ENCODE measurements around the gene PGBD2. TPM values are rescaled to one million over a fixed set of nuclear protein-coding genes. Genes with fewer than 3 reads are reported as not detected.
"Not testable (repeated sequence)": the region's sequence is repeated elsewhere in the genome, so short reads cannot be mapped to it uniquely, and the experiment has no call there.

The PGBD2 gene
- total RNA-seq, 1 donor from 2014 or later, result 7.9 TPM

GRCh38 chr1:248873993-248874533 is 32.0 kb upstream of the PGBD2 start:
- Mint-ChIP-seq H3K27ac (ENCODE audit: unreplicated experiment) (peak overlapping the region; percentile 97), H3K4me1 (ENCODE audit: unreplicated experiment) (peaks cover 5% of the 10 kb centered on the region), H3K9me3 (ENCODE audit: unreplicated experiment) (no peaks in the 10 kb centered on the region), H3K4me3 (ENCODE audit: unreplicated experiment) (peak overlapping the region; percentile 96), H3K27me3 (ENCODE audit: unreplicated experiment) (peaks cover 14% of the 10 kb centered on the region), H3K36me3 (ENCODE audit: low read depth, unreplicated experiment) (peaks cover 11% of the 10 kb centered on the region)
- peak; percentile 79 for DNase-seq (ENCODE audit: low spot score)
- no peak for TF ChIP-seq CTCF (IDR thresholded peaks at IDR 0.05; ENCODE audit: unreplicated experiment)

GRCh38 chr1:248881261-248881660 is 24.8 kb upstream of the PGBD2 start:
- no peak overlapping the region for H3K4me3 Mint-ChIP-seq (ENCODE audit: unreplicated experiment)
- H3K4me1 Mint-ChIP-seq (ENCODE audit: unreplicated experiment), result peaks cover 17% of the 10 kb centered on the region
- DNase-seq (ENCODE audit: low spot score), result no peak
- H3K9me3 Mint-ChIP-seq (ENCODE audit: unreplicated experiment), result no peaks in the 10 kb centered on the region
- H3K27me3 Mint-ChIP-seq (ENCODE audit: unreplicated experiment), result no peaks in the 10 kb centered on the region
- no peak overlapping the region for H3K27ac Mint-ChIP-seq (ENCODE audit: unreplicated experiment)
- TF ChIP-seq CTCF (IDR thresholded peaks at IDR 0.05; ENCODE audit: unreplicated experiment), result no peak
- H3K36me3 Mint-ChIP-seq (ENCODE audit: low read depth, unreplicated experiment), result no peaks in the 10 kb centered on the region

GRCh38 chr1:248882427-248882826 is 23.6 kb upstream of the PGBD2 start:
- not testable (repeated sequence) for H3K27me3 Mint-ChIP-seq (ENCODE audit: unreplicated experiment); H3K36me3 Mint-ChIP-seq (ENCODE audit: low read depth, unreplicated experiment); H3K4me3 Mint-ChIP-seq (ENCODE audit: unreplicated experiment); H3K27ac Mint-ChIP-seq (ENCODE audit: unreplicated experiment); H3K9me3 Mint-ChIP-seq (ENCODE audit: unreplicated experiment); DNase-seq (ENCODE audit: low spot score)
- peaks cover 22% of the 10 kb centered on the region for H3K4me1 Mint-ChIP-seq (ENCODE audit: unreplicated experiment)

- H3K27ac Mint-ChIP-seq (ENCODE audit: unreplicated experiment), result no peak overlapping the region
- peak; percentile 27 for TF ChIP-seq CTCF (IDR thresholded peaks at IDR 0.05; ENCODE audit: unreplicated experiment)
- H3K36me3 Mint-ChIP-seq (ENCODE audit: low read depth, unreplicated experiment), result no peaks in the 10 kb centered on the region
- no peak overlapping the region for H3K4me3 Mint-ChIP-seq (ENCODE audit: unreplicated experiment)
- H3K9me3 Mint-ChIP-seq (ENCODE audit: unreplicated experiment), result no peaks in the 10 kb centered on the region
- peaks cover 3% of the 10 kb centered on the region for H3K27me3 Mint-ChIP-seq (ENCODE audit: unreplicated experiment)
- peaks cover 27% of the 10 kb centered on the region for H3K4me1 Mint-ChIP-seq (ENCODE audit: unreplicated experiment)
- DNase-seq (ENCODE audit: low spot score), result no peak
Measured at GRCh38 chr1:248884632-248885295, 21.3 kb upstream of the PGBD2 start.

GRCh38 chr1:248885646-248886045 is 20.4 kb upstream of the PGBD2 start:
- Mint-ChIP-seq H3K36me3 (ENCODE audit: low read depth, unreplicated experiment) (no peaks in the 10 kb centered on the region), H3K27me3 (ENCODE audit: unreplicated experiment) (peaks cover 3% of the 10 kb centered on the region), H3K9me3 (ENCODE audit: unreplicated experiment) (no peaks in the 10 kb centered on the region), H3K4me1 (ENCODE audit: unreplicated experiment) (peaks cover 30% of the 10 kb centered on the region), H3K4me3 (ENCODE audit: unreplicated experiment) (no peak overlapping the region), H3K27ac (ENCODE audit: unreplicated experiment) (no peak overlapping the region)
- no peak for TF ChIP-seq CTCF (IDR thresholded peaks at IDR 0.05; ENCODE audit: unreplicated experiment)
- DNase-seq (ENCODE audit: low spot score), result no peak
